ENCODE results near the gene BOLA2B.
"Not testable (repeated sequence)": the region's sequence is repeated elsewhere in the genome, so short reads cannot be mapped to it uniquely, and the experiment has no call there.

The BOLA2B gene

DNA sequence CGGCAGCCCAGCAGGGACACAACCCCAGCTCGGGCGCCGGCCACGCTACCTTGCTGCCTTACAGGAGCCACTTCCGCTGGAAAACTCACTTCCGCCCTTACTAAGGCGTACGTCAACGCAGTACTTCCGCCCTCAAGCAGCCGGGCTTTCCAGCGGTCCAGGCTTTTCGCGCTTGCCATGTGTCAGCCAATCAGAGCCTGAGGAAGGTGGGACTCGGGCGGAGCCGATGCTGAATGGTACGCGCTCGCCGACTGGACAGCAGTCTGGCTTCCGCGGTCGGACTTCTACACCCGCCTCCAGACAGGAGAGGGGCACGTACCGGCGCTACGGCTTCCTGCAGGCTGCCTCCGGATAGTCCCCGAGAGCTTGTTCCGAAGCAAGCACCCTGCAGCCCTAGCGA lies at the start of gene BOLA2B, which contains the start of gene SLX1A:
Gene BOLA2B, minus strand, starts transcription at position 52 of the 400 bp plus-strand sequence. CDS start 71 bp downstream, outside the sequence.
Gene SLX1A, plus strand, starts transcription at position 261 of the 400 bp plus-strand sequence. CDS start 210 bp downstream, outside the sequence.
- intact Hi-C loops (cut with micrococcal nuclease); H3K4me1 Mint-ChIP-seq (ENCODE audit: low read depth): not testable (repeated sequence)

DNA sequence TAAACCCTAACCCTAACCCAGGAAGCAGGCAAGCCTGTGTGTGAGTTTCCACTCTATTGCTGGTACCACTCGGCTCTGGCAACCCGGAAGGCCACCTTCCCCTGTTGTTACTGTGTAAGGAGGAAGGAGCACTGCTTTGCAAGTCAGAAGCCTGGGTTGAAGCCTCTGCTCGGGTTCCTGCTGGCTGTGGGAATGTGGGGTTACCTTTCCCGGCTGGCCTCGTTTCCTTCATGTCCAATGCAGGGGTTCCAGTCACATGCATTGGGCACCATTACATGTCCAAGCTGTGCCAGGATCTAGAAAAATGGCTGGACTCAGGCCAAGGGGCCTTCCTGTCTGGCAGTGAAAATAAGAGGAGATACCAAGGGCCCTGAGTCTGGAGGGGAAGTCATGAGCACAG lies 23.6 kb upstream of the BOLA2B start:
- intact Hi-C loops (cut with micrococcal nuclease); H3K4me1 Mint-ChIP-seq (ENCODE audit: low read depth); H3K27me3 Mint-ChIP-seq; H3K9me3 Mint-ChIP-seq; H3K4me3 Mint-ChIP-seq; H3K27ac Mint-ChIP-seq; H3K36me3 Mint-ChIP-seq (ENCODE audit: low read depth): not testable (repeated sequence)

More for the DNA sequence above, at the start of gene BOLA2B, which contains the start of gene SLX1A:
- not testable (repeated sequence) for H3K36me3 Mint-ChIP-seq (ENCODE audit: low read depth); H3K9me3 Mint-ChIP-seq; H3K27me3 Mint-ChIP-seq; H3K4me3 Mint-ChIP-seq; H3K27ac Mint-ChIP-seq

DNA sequence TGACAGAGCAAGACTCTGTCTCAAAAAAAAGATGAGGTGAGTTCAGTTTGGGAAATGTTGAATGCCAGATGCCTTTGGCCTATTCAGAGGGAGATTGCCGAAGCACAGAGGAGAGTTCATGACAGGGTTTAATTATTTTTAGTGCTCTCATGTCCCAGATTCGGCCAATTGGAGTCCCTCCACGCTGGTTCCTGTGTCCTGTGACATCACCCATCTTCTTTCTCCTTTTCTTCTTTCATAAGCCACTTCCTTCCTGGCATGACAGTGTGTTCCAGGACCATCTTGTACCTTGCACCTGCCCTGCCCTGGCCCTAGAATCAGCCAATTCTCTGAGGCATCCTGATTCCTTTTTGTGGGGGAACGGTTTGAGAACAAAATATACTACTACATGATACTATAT lies 17.9 kb upstream of the BOLA2B start:
- H3K36me3 Mint-ChIP-seq (ENCODE audit: low read depth); H3K4me1 Mint-ChIP-seq (ENCODE audit: low read depth); intact Hi-C loops (cut with micrococcal nuclease); H3K9me3 Mint-ChIP-seq; H3K27ac Mint-ChIP-seq; H3K27me3 Mint-ChIP-seq; H3K4me3 Mint-ChIP-seq: not testable (repeated sequence)

DNA sequence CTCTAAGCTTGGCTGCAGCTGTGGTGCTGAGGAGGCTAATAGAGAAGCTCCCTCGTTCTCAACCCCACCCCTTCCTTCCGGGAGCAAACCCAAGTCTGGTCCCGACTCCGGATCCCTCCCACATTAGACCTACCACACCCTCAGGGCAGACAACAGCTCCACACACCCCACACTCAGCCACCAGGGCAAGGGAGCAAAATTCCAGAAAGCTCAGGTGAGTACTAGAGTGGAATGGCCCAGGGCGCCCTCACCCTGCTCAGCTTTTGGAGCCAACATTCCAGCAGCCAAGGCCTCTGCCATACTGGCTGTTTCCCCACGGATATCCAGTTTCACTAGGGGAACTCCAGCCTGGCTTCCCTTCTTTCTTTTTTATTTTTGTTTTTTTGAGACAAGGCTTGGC lies 15.6 kb upstream of the BOLA2B start:
- not testable (repeated sequence) for H3K9me3 Mint-ChIP-seq

DNA sequence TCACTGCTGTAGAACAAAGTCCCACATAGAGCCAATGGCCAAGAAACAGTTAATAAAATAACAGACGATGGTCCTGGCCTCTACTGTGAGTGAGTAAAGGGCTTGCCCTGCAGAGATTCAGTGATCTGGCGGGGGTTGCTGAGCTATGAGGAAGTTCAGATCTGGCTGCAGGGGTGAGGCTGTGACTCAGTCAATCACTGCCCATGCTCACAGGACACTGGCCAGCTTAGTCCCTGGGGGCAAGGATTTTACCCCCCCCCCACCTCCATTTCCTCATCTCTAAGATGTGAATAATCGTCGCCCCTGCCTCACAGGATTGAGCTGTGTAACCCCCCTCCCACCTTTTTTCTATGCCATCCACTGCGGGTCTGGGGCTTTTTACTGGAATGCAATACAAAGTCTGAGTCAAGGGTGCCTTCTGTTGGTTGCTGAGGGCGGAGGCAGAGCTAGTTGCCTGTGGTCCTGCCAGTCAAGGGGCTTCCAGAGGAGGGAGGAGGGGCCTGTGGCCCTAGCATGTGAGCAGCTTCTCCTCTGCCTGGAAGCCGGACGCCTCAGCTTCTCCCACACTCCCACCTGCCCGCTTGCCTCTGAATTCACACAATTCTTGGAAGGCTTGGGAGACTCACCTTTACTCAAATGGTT lies 13.7 kb upstream of the BOLA2B start:
- H3K36me3 Mint-ChIP-seq (ENCODE audit: low read depth); H3K27me3 Mint-ChIP-seq; H3K27ac Mint-ChIP-seq; H3K9me3 Mint-ChIP-seq; H3K4me3 Mint-ChIP-seq; intact Hi-C loops (cut with micrococcal nuclease); H3K4me1 Mint-ChIP-seq (ENCODE audit: low read depth): not testable (repeated sequence)

More for the DNA sequence above, 15.6 kb upstream of the BOLA2B start:
- H3K27ac Mint-ChIP-seq; intact Hi-C loops (cut with micrococcal nuclease); H3K36me3 Mint-ChIP-seq (ENCODE audit: low read depth); H3K4me3 Mint-ChIP-seq; H3K4me1 Mint-ChIP-seq (ENCODE audit: low read depth); H3K27me3 Mint-ChIP-seq: not testable (repeated sequence)

DNA sequence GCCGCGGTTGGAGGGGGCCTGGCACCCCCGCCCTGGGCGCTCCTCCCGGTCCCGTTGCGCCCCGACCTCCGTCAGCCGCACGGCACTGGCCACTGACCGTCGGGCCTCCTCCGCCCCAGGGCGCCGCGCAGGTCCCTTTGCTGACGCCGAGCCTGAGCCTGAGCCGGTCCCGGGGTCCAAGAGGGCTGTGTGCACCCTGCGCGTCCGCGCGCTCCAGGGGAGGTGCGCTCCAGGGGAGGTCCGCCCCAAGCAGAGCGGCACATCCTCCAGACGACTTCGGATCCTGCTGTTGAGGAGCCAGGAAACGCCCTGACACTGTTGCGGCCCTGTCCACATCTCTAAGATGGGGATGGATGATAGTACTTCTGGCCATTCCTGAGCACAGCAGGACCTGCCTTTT lies 12.8 kb upstream of the BOLA2B start:
- H3K27me3 Mint-ChIP-seq; H3K9me3 Mint-ChIP-seq; H3K27ac Mint-ChIP-seq; intact Hi-C loops (cut with micrococcal nuclease); H3K4me3 Mint-ChIP-seq; H3K36me3 Mint-ChIP-seq (ENCODE audit: low read depth); H3K4me1 Mint-ChIP-seq (ENCODE audit: low read depth): not testable (repeated sequence)

DNA sequence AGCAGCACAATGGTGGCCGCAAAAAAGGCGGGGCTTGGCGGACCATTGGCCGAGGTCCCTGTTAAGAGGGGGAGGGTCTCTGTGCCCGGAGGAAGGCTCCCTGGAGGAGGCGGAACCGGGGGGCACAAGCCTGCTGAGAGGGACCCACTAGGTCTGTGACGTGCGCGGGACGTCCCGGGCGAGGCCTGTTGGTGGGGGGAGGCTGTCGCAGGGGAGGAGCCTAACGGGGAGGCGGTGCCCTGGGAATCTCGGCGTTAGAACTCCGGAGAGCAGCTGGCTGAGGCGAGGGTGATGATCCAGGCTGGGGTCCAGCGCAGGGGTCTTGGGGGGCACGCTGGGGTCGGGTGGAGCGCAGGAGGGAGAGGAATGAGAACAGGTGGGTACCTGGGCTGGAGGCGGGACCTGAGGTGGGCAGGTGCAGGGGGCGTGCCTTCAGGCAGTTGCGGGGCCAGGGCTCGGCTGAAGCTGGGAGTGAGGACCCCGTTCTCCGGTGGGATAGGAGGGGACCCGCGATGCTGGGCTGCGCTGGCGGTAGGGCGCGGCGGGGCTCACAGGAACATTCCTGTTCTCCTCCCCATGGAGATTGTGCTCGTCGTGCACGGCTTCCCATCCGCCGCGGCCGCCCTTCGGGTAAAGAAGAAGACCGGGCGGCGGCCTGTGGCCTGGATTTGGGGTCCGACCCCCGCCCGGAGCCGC lies 12.2 kb upstream of the BOLA2B start:
- H3K4me3 Mint-ChIP-seq; H3K27ac Mint-ChIP-seq; intact Hi-C loops (cut with micrococcal nuclease); H3K9me3 Mint-ChIP-seq; H3K4me1 Mint-ChIP-seq (ENCODE audit: low read depth); H3K36me3 Mint-ChIP-seq (ENCODE audit: low read depth); H3K27me3 Mint-ChIP-seq: not testable (repeated sequence)

DNA sequence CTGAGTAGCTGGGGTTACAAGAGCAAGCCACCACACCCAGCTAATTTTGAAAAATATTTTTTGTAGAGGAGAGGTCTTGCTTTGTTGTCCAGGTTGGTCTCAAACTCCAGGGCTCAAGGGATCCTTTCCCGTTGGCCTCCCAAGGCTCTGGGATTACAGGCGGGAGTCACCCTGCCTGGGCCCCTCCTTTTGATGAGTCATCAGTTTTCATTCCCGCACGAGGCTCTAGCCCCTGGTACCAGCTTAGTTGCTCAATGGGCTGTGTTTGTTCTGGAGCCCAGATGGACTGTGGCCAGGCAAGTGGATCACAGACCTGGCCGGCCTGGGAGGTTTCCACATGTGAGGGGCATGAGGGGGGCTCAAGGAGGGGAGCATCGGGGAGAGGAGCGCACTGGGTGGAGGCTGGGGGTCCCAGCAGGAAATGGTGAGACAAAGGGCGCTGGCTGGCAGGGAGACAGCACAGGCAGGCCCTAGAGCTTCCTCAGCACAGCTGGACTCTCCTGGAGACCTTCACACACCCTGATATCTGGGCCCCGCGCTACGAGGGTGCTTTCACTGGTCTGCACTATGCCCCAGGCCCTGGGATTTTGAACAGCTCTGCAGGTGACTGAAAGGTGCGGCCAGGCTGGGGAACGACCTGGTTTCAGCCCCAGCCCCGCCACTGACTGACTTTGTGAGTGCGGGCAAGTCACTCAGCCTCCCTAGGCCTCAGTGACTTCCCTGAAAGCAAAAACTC lies 6.3 kb upstream of the BOLA2B start:
- H3K4me1 Mint-ChIP-seq (ENCODE audit: low read depth); H3K27ac Mint-ChIP-seq; H3K27me3 Mint-ChIP-seq; intact Hi-C loops (cut with micrococcal nuclease); H3K36me3 Mint-ChIP-seq (ENCODE audit: low read depth); H3K9me3 Mint-ChIP-seq; H3K4me3 Mint-ChIP-seq: not testable (repeated sequence)

DNA sequence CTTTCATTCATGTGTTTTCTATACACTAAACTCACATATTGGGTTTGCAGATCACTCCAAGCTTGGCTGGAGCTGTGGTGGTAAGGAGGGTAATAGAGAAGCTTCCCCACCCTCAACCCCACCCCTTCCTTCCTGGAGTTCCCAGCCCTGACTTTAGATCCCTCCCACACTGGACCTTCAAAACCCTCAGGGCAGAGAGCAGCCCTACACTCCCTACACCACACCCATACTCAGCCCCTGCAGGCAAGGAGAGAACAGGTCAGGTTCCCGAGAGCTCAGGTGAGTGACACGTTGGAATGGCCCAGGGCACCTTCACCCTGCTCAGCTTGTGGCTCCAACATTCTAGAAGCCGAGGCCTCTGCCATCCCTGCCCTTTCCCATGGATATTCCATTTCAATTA lies 5.6 kb upstream of the BOLA2B start, which contains the start of gene SULT1A3:
Gene SULT1A3, plus strand, starts transcription at position 207 of the 400 bp plus-strand sequence. CDS start 1,474 bp downstream, outside the sequence.
- H3K36me3 Mint-ChIP-seq (ENCODE audit: low read depth); H3K27ac Mint-ChIP-seq; H3K4me3 Mint-ChIP-seq; intact Hi-C loops (cut with micrococcal nuclease); H3K4me1 Mint-ChIP-seq (ENCODE audit: low read depth); H3K27me3 Mint-ChIP-seq; H3K9me3 Mint-ChIP-seq: not testable (repeated sequence)

DNA sequence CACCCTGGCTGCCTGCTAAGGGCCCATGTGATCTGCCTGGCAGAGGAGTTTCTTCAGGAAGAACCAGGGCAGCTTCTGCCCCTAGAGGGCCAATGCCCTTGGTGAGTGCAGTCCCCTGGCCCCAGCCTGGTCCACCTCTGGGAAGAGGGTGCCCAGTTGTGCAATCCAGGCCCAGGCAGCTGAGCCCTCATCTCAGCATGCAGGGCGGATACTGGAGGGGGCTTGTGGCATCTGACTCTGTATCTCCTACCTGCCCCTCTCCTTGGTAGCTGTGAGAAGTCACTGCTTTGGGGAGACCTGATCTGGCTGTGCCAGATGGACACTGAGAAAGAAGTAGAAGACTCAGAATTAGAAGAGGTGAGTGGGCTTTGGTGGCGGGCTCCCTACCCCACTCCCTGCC lies 3.5 kb upstream of the BOLA2B start:
- H3K4me3 Mint-ChIP-seq; H3K9me3 Mint-ChIP-seq; H3K27ac Mint-ChIP-seq; H3K36me3 Mint-ChIP-seq (ENCODE audit: low read depth); H3K4me1 Mint-ChIP-seq (ENCODE audit: low read depth); intact Hi-C loops (cut with micrococcal nuclease); H3K27me3 Mint-ChIP-seq: not testable (repeated sequence)

DNA sequence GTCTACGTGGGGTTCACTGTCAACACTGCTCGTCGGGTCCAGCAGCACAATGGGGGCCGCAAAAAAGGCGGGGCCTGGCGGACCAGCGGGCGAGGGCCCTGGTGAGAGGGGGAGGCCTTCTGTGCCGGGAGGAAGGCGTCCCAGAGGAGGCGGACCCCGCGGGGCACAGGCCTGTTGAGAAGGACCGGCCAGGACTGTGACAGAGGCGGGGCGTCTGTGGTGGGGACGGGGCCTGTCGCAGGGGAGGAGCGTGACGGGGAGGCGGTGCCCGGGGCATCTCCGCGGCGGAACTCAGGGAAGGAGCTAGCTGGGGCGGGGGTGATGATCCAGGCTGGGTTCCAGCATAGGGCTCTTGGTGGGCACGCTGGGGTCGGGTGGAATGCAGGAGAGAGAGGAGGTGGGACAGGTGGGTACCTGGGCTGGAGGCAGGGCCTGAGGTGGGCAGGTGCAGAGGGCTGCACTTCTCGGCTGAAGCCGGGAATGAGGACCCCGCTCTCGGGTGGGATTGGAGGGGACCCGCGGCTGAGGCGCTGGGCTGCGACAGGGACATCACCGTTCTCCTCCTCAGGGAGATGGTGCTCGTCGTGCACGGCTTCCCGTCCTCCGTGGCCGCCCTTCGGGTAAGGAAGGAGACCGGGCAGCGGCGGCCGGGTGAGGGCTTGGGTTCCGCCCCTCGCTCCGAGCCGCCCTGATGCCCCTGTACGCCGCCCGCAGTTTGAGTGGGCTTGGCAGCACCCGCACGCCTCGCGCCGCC lies 883 bp upstream of the BOLA2B start:
- H3K27ac Mint-ChIP-seq; H3K36me3 Mint-ChIP-seq (ENCODE audit: low read depth); intact Hi-C loops (cut with micrococcal nuclease): not testable (repeated sequence)

DNA sequence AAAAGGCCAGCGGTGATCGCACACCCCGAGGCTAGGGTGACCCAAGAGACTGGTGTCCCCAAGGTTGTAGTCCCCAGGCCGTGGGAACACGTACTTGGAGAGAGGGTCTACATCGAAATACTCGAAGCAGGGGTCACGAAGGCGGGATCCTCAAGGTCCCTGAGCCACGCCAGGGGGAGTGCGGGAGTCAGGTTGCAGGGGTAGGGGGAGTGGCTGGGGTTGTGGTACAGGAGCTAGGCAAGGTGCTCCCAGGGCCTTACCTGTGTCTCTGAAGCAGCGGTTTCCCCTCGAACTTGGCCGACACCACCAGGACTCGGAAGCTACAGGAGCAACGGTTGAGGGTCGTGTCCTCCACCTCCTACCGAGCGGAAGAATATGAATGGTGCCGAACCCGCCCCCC lies 368 bp downstream of the BOLA2B start:
- H3K27ac Mint-ChIP-seq; H3K36me3 Mint-ChIP-seq (ENCODE audit: low read depth); H3K27me3 Mint-ChIP-seq; H3K4me3 Mint-ChIP-seq; H3K4me1 Mint-ChIP-seq (ENCODE audit: low read depth); intact Hi-C loops (cut with micrococcal nuclease); H3K9me3 Mint-ChIP-seq: not testable (repeated sequence)

More for the DNA sequence above, 883 bp upstream of the BOLA2B start:
- H3K27me3 Mint-ChIP-seq; H3K4me3 Mint-ChIP-seq; H3K4me1 Mint-ChIP-seq (ENCODE audit: low read depth); H3K9me3 Mint-ChIP-seq: not testable (repeated sequence)

DNA sequence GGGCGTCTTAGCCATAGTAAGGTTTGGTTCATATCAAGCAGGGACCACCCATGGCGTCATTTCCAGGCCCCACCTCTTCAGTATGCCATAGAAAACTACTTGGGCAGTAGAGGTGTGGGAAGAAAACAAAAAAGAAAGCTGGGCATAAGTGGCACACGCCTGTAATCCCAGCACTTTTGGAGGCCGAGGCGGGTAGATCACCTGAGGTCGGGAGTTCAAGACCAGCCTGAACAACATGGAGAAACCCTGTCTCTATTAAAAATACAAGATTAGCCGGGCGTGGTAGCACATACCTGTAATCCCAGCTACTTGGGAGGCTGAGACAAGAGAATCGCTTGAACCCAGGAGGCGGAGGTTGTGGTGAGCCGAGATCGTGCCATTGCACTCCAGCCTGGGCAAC lies 2.3 kb downstream of the BOLA2B start:
- H3K9me3 Mint-ChIP-seq; intact Hi-C loops (cut with micrococcal nuclease): not testable (repeated sequence)

More for the DNA sequence above, 2.3 kb downstream of the BOLA2B start:
- H3K27me3 Mint-ChIP-seq, H3K4me3 Mint-ChIP-seq, H3K27ac Mint-ChIP-seq: not testable (repeated sequence)
- Mint-ChIP-seq H3K36me3 (ENCODE audit: low read depth) (peaks cover 24% of the 10 kb centered on the region), H3K4me1 (ENCODE audit: low read depth) (peaks cover 15% of the 10 kb centered on the region)

Measured in dendritic cell treated with granulocyte-macrophage colony-stimulating factor and Interleukin-4, amounts not matched to agents 40 ng/mL and 50 ng/mL, for 4 days (primary cell).